Endothelial cell of umbilical vein (primary cell): Measurements from ENCODE around the gene ATXN7. TPM values are rescaled to one million over a fixed set of nuclear protein-coding genes. Genes with fewer than 3 reads are reported as not detected.

Experiments used
- BruUV-seq: library from RNA; stranded (reverse); fragments of 400-500 nt; replicated peaks from 2 replicates; lab custom pipeline; 2021; lab: Mats Ljungman, UMichigan
- CTCF ChIA-PET: fragments of 300-600, 350-600 bp; sonication (Branson Sonifier 250); formaldehyde crosslinking; loops from one replicate; lab custom pipeline; 2021; ENCODE audit warnings: antibody characterized with exemption, inconsistent platforms; lab: Charles Lee
- POLR2A ChIA-PET: fragments of 300-600, 350-600 bp; sonication (Branson Sonifier 250); formaldehyde crosslinking; loops from one replicate; lab custom pipeline; 2021; ENCODE audit warnings: antibody characterized with exemption, inconsistent platforms; lab: Charles Lee
- DNase-seq: peaks from one replicate; pipeline ENCODE4 v3.0.0-alpha.2; 2011; ENCODE audit warnings: low read depth, low spot score
- FAIRE-seq: peaks from 2 replicates; lab custom pipeline; 2011; peaks lifted over from hg19 to GRCh38; lab: Jason Lieb, UNC
- H2AFZ ChIP-seq: 2 replicates; pipeline ENCODE4 v1.6.0; 2012; ENCODE audit warnings: low read depth, low read length, control low read depth, inconsistent platforms
- H3K27ac ChIP-seq: 2 replicates; pipeline ENCODE4 v1.5.1; 2011; ENCODE audit warnings: low read depth, mild to moderate bottlenecking, control low read depth, low read length, moderate library complexity; ENCODE audit not compliant: insufficient read depth
- H3K27me3 ChIP-seq, 2 experiments: 2 replicates each; pipeline versions ENCODE4 v1.6.0 to v1.6.1; 2011; ENCODE audit warnings: low read length in 2 of 2, mixed read lengths in 1 of 2; ENCODE audit not compliant: control insufficient read depth in 2 of 2, insufficient read depth in 2 of 2
- H3K36me3 ChIP-seq, 2 experiments: 2 replicates in 1 of 2; 3 replicates in 1 of 2; pipeline ENCODE4 v1.5.1; 2011; ENCODE audit warnings: low read length in 2 of 2, mild to moderate bottlenecking in 1 of 2, moderate library complexity in 1 of 2; ENCODE audit not compliant: control insufficient read depth in 2 of 2, insufficient read depth in 2 of 2; ENCODE audit errors: extremely low read depth in 1 of 2
- H3K4me1 ChIP-seq: 3 replicates; pipeline ENCODE4 v1.5.1; 2011; ENCODE audit warnings: mild to moderate bottlenecking, low read length; ENCODE audit not compliant: control insufficient read depth, insufficient read depth; ENCODE audit errors: extremely low read depth
- H3K4me2 ChIP-seq: 2 replicates; pipeline ENCODE4 v1.6.1; 2011; ENCODE audit warnings: low read length, control low read depth, mixed read lengths; ENCODE audit not compliant: insufficient read depth
- H3K4me3 ChIP-seq, 3 experiments: fragments of 200-600 bp in 1 of 3; sonication (generic), shearing (Covaris generic) in 1 of 3; replicated peaks in 1 of 3; 2 replicates each; pipeline ENCODE4 v1.5.1; 2011 to 2016; ENCODE audit warnings: control low read depth in 3 of 3, low read length in 3 of 3, mild to moderate bottlenecking in 2 of 3, inconsistent platforms in 1 of 3, low read depth in 1 of 3, moderate library complexity in 1 of 3; ENCODE audit not compliant: insufficient read depth in 1 of 3
- H3K79me2 ChIP-seq: 2 replicates; pipeline ENCODE4 v1.6.0; 2012; ENCODE audit warnings: low read length, inconsistent platforms; ENCODE audit not compliant: control insufficient read depth, insufficient read depth
- H3K9ac ChIP-seq: replicated peaks from 2 replicates; pipeline ENCODE3; 2011; ENCODE audit warnings: low read length, control low read depth; ENCODE audit not compliant: insufficient read depth; ENCODE audit errors: extremely low read depth
- H3K9me1 ChIP-seq: replicated peaks from 3 replicates; pipeline ENCODE4 v1.6.0; 2011; ENCODE audit warnings: mild to moderate bottlenecking, low read length; ENCODE audit not compliant: control insufficient read depth, insufficient read depth; ENCODE audit errors: extremely low read depth
- H3K9me3 ChIP-seq: replicated peaks from 2 replicates; pipeline ENCODE4 v1.5.1; 2012; ENCODE audit warnings: low read length, inconsistent platforms; ENCODE audit not compliant: control insufficient read depth, insufficient read depth
- H4K20me1 ChIP-seq: replicated peaks from 2 replicates; pipeline ENCODE3; 2011; ENCODE audit warnings: mild to moderate bottlenecking, low read length; ENCODE audit not compliant: control insufficient read depth, insufficient read depth; ENCODE audit errors: extremely low read depth
- FOS ChIP-seq: IDR thresholded peaks from 2 replicates; pipeline ENCODE4 v1.6.1; 2011; ENCODE audit warnings: mild to moderate bottlenecking, low read length, moderate library complexity, borderline replicate concordance; ENCODE audit not compliant: insufficient read depth
- GATA2 ChIP-seq: IDR thresholded peaks from 2 replicates; pipeline ENCODE4 v1.7.0; 2011; ENCODE audit warnings: low read depth, mild to moderate bottlenecking, moderate library complexity, mixed read lengths, low read length; ENCODE audit not compliant: insufficient read length, insufficient read depth
- MYC ChIP-seq: IDR thresholded peaks from one replicate; pipeline ENCODE4 v1.6.1; 2011; ENCODE audit warnings: mild to moderate bottlenecking, low read depth, low read length
- POLR2A ChIP-seq: IDR thresholded peaks from 2 replicates; pipeline ENCODE4 v1.6.1; 2012; ENCODE audit warnings: low read depth, mild to moderate bottlenecking, control low read depth, low read length
- POLR2AphosphoS5 ChIP-seq: IDR thresholded peaks from 2 replicates; pipeline ENCODE4 v1.6.1; 2012; ENCODE audit warnings: low read depth, mild to moderate bottlenecking, control low read depth, low read length, moderate library complexity; ENCODE audit not compliant: insufficient read depth
- dilution Hi-C: fragments of 300-500 bp; cut with MboI; formaldehyde crosslinking; loops from one replicate; pipeline ENCODE4 v1.15.0; 2019; ENCODE audit warnings: low sequenced_read_pairs; ENCODE audit not compliant: extremely low pct_ligation_motif_present
- intact Hi-C: fragments of 100-400 bp; cut with micrococcal nuclease; formaldehyde crosslinking; loops from one replicate; pipeline ENCODE4 v1.10.0; 2022
- polyA plus RNA-seq, 4 experiments: library from polyadenylated mRNA; depleted of rRNA in 3 of 4; stranded (reverse) in 3 of 4; unstranded in 1 of 4; fragments of >200 nt; gene quantifications; 2 replicates each; pipeline versions ENCODE4 v1.2.1 to v1.2.3, GENCODE V29; 2011 to 2012; ENCODE audit warnings: missing spikeins in 1 of 4
- total RNA-seq: library from RNA; stranded (reverse); gene quantifications from 2 replicates; pipeline ENCODE4 v1.2.3, GENCODE V29; 2021
- TF ChIP-seq, protein P1 (sequence below), 2 donors: IDR thresholded peaks; 1 replicate in 1 of 2; 2 replicates in 1 of 2; pipeline ENCODE4 v1.5.1; 2011; ENCODE audit warnings: low read length in 2 of 2, mild to moderate bottlenecking in 2 of 2, moderate library complexity in 2 of 2, control low read depth in 1 of 2, inconsistent platforms in 1 of 2, low read depth in 1 of 2; ENCODE audit not compliant: insufficient read depth in 1 of 2; ENCODE audit errors: extremely low read depth in 1 of 2
- TF ChIP-seq, protein P2 (sequence below): IDR thresholded peaks from 2 replicates; pipeline ENCODE4 v1.6.1; 2011; ENCODE audit not compliant: insufficient read depth, insufficient read length

ATXN7 gene
- total and polyA plus RNA-seq, 2 donors (not counting 3 experiments of a cell fraction or from before 2014, with no cell fraction given) = 21.2 to 34.7 TPM

DNA sequence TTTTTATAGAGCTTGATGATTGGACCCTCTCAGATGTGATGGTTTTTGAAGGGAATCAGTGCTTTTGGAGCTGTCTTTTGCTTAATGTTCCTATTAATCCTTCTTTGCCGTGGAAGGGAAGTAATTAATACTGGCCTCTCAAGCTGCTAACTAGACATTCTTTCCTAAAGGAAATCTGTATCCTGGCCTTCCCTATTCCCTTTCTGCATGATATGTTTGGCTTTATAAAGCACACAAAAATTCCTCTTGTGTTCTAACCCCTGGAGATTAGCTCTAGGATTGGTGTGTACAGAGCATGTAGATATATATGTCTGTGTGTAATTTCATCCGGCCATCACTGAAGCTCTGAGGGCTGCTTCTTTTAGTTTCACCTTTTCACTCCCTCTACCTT, 6.9 kb downstream of the ATXN7 start:
- Histone ChIP-seq H4K20me1 (no peaks in the 10 kb centered on the region), H3K27me3 (no peaks in the 10 kb centered on the region), H3K9me1 (no peaks in the 10 kb centered on the region), H3K36me3 (no peaks in the 10 kb centered on the region), H2AFZ (no peak overlapping the region), H3K4me1 (peaks cover 2% of the 10 kb centered on the region), H3K9me3 (no peaks in the 10 kb centered on the region), H3K4me3 (no peak overlapping the region), H3K27ac (no peak overlapping the region), H3K9ac (no peak overlapping the region), H3K79me2 (peaks cover 53% of the 10 kb centered on the region), H3K4me2 (no peak overlapping the region)
- DNase-seq (peak; percentile 67), FAIRE-seq (no peak)
- CTCF ChIA-PET = interaction anchor here (0.7 to 1.0 kb wide), 3 partner anchors 13 to 91 kb away, joined by 3 read pairs; no protein-coding TSS in a partner anchor
- no TSS peak for BruUV-seq
- intact Hi-C loops (no loop called here), dilution Hi-C loops (no loop called here)
- POLR2A ChIA-PET = no interaction called here
- TF ChIP-seq POLR2A (no peak), MYC (no peak), GATA2 (no peak), POLR2AphosphoS5 (no peak), FOS (no peak)
- TF ChIP-seq, protein P1, sequence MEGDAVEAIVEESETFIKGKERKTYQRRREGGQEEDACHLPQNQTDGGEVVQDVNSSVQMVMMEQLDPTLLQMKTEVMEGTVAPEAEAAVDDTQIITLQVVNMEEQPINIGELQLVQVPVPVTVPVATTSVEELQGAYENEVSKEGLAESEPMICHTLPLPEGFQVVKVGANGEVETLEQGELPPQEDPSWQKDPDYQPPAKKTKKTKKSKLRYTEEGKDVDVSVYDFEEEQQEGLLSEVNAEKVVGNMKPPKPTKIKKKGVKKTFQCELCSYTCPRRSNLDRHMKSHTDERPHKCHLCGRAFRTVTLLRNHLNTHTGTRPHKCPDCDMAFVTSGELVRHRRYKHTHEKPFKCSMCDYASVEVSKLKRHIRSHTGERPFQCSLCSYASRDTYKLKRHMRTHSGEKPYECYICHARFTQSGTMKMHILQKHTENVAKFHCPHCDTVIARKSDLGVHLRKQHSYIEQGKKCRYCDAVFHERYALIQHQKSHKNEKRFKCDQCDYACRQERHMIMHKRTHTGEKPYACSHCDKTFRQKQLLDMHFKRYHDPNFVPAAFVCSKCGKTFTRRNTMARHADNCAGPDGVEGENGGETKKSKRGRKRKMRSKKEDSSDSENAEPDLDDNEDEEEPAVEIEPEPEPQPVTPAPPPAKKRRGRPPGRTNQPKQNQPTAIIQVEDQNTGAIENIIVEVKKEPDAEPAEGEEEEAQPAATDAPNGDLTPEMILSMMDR (IDR thresholded peaks at IDR 0.05; ENCODE audit: extremely low read depth in 1 of 2, insufficient read depth in 1 of 2, low read depth in 1 of 2, low read length in 2 of 2) = no peak
- TF ChIP-seq, protein P2, sequence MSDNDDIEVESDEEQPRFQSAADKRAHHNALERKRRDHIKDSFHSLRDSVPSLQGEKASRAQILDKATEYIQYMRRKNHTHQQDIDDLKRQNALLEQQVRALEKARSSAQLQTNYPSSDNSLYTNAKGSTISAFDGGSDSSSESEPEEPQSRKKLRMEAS = no peak
